Upper lobe of right lung (tissue), 1 donor: ENCODE results near the gene C19orf25. TPM values are rescaled to one million over a fixed set of nuclear protein-coding genes. Genes with fewer than 3 reads are reported as not detected.
A peak's percentile ranks its signal among the peaks of the same experiment; 100 is the strongest.

Experiments
- ATAC-seq: fragments of 200-7000 bp; cut with Tn5 transposase; one replicate; pipeline ENCODE4 v1.9.1; 2020; ENCODE audit warnings: mild to moderate bottlenecking, moderate library complexity
- DNase-seq: peaks from one replicate; pipeline ENCODE4 v3.0.0-alpha.2; 2020
- H3K27ac ChIP-seq: fragments of 200-600 bp; one replicate; pipeline ENCODE4 v1.8.0; 2022
- H3K27me3 ChIP-seq: fragments of 200-600 bp; one replicate; pipeline ENCODE4 v1.8.0; 2022; ENCODE audit warnings: mild to moderate bottlenecking
- H3K36me3 ChIP-seq: fragments of 200-600 bp; one replicate; pipeline ENCODE4 v1.8.0; 2022
- H3K4me1 ChIP-seq: fragments of 200-600 bp; one replicate; pipeline ENCODE4 v1.8.0; 2022
- H3K4me3 ChIP-seq: fragments of 200-600 bp; one replicate; pipeline ENCODE4 v1.8.0; 2022; ENCODE audit warnings: mild to moderate bottlenecking
- H3K9me3 ChIP-seq: fragments of 200-600 bp; one replicate; pipeline ENCODE4 v1.8.0; 2022
- intact Hi-C: fragments of 100-400 bp; cut with DNase I; formaldehyde crosslinking; loops from one replicate; pipeline ENCODE4 v1.11.0; 2022
- long read RNA-seq: library from polyadenylated mRNA; unstranded; transcript quantifications from one replicate; pipeline ENCODE4 v2.0.0, GENCODE V29; 2021
- total RNA-seq: library from RNA; stranded (reverse); fragmentation: NEBNext Ultra II Directional; extraction: Animal tissue kit (Norgen Biotek cat#: 25700); gene quantifications from one replicate; pipeline ENCODE4 v1.2.1, GENCODE V29; 2021
- TF ChIP-seq, protein P1 (sequence below): fragments of 200-600 bp; IDR thresholded peaks from one replicate; pipeline ENCODE4 v1.8.0; 2022; ENCODE audit warnings: antibody characterized with exemption
- donor health status: DM: no; HTN: yes; CAD: no; lungs with severe emphysema.

Gene C19orf25
- total RNA-seq: 26.3 TPM
- long read RNA-seq, transcript C19orf25-211 (1 exons, 2,314 nt): minor isoform, 5 of 65 reads
- long read RNA-seq, transcript C19orf25-203 (3 exons, 1,837 nt): major isoform, 33 of 65 reads
- long read RNA-seq, partial matches to known transcripts: 2 of 65 reads
- long read RNA-seq, other reads (novel, unspliced or antisense): 13 of 65 reads

DNA sequence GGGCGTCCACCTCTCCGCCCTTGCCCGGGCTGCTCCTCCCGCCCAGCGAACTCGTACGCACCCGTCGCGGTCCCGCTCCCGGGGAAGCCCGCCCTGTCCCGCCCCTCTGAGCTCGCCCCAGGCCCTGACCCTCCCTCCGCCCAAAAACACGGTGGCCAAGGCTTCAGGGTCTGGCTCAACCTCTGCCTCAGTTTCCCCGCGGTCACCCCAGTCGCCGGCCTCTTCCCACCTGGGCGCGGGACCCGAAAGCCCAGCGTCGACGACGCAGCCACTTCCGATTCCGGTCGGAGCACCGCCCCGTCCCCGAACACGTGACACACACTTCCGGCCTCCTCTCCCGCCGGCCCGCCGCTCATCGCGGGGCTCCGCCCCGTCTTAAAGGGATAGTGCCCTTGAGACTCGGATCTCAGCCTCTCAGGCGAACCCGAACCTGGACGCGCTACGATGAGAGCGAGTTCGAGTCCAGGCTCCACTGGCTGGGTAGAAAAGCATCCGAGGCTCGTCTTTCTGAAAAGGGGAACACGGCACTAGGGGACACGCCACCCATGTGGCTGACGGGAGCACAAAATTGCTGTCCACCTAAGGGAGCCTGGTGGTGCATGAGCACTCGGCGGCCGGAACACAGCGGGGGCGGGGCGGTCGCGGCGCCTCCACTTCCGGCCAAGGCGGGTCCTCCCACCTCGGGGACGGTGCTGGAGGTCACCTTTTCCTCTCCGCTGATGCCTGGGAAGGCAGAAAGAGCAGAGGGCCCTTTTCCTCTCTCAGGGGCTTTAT is at the start of gene C19orf25:
C19orf25 (minus strand) TSS at position 282 of the 774 bp plus-strand sequence. CDS start 312 bp downstream, outside the sequence.
- Histone ChIP-seq H3K4me3 (peak within 1 kb of the TSS; percentile 97), H3K36me3 (no peaks in the 10 kb centered on the region), H3K9me3 (no peaks in the 10 kb centered on the region), H3K27ac (peak within 1 kb of the TSS; percentile 80), H3K27me3 (no peaks in the 10 kb centered on the region), H3K4me1 (peaks cover 11% of the 10 kb centered on the region)
- DNase-seq: peak; percentile 98
- peak; percentile 96 for ATAC-seq
- intact Hi-C loops: no loop called here
- TF ChIP-seq, protein P1, sequence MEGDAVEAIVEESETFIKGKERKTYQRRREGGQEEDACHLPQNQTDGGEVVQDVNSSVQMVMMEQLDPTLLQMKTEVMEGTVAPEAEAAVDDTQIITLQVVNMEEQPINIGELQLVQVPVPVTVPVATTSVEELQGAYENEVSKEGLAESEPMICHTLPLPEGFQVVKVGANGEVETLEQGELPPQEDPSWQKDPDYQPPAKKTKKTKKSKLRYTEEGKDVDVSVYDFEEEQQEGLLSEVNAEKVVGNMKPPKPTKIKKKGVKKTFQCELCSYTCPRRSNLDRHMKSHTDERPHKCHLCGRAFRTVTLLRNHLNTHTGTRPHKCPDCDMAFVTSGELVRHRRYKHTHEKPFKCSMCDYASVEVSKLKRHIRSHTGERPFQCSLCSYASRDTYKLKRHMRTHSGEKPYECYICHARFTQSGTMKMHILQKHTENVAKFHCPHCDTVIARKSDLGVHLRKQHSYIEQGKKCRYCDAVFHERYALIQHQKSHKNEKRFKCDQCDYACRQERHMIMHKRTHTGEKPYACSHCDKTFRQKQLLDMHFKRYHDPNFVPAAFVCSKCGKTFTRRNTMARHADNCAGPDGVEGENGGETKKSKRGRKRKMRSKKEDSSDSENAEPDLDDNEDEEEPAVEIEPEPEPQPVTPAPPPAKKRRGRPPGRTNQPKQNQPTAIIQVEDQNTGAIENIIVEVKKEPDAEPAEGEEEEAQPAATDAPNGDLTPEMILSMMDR: no peak

DNA sequence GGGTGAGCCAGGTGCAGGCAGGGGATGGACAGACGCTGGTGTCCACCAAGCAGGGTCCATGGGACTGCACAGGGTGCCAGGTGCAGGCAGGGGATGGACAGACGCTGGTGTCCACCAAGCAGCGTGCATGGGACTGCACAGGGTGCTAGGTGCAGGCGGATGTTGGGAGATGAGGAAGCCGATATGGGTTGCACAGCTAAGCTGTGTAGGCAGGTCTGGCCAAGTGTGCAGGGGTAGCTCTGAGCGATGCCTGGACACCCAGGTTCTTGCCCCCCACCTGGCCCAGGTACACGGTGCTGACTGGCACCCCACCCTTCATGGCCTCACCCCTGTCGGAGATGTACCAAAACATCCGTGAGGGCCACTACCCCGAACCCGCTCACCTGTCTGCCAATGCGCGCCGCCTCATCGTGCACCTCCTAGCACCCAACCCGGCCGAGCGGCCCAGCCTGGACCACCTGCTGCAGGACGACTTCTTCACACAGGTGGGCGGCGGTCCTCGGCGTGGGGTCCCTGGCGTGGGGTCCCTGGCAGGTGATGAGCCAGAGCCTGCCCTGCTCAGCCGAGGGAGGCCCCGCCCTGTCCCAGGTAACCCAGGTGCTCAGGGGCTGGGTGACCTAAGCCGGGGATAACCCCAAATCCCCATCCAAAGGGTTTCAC is 48.8 kb upstream of the C19orf25 start:
- Histone ChIP-seq H3K36me3 (no peaks in the 10 kb centered on the region), H3K4me1 (no peaks in the 10 kb centered on the region), H3K27me3 (peaks cover 62% of the 10 kb centered on the region), H3K27ac (no peak overlapping the region), H3K4me3 (no peak overlapping the region), H3K9me3 (no peaks in the 10 kb centered on the region)
- intact Hi-C loops: no loop called here
- TF ChIP-seq, protein P1: no peak
- DNase-seq (no peak), ATAC-seq (no peak)

DNA sequence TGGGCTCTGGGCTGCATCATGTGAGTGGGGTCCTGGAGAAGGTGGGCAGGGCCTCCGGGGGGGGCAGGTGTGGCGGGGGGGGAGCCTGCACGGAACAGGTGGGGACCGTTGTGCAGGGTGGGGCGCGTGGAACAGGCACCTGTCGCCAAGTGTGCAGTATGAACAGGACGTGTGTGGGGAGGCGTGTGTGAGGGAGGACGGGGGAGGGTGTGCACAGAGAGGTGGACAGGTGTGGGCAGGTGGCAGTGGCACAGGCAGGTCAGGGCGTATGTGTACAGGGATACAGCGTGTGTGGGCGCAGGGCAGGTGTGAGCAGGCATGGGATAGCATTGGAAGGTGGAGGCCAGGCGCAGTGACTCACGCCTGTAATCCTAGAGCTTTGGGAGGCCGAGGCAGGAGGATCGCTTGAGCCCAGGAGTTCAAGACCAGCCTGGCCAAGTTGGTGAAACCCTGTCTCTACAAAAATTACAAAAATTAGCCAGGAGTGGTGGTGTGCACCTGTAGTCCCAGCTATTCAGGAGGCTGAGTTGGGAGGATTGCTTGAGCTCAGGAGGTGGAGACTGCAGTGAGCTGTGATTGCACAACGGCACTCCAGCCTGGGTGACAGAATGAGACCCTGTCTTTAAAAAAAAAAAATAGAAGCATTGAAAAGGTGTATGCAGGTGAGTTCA is 48.1 kb upstream of the C19orf25 start:
- peaks cover 64% of the 10 kb centered on the region for H3K27me3 ChIP-seq
- ATAC-seq: no peak

DNA sequence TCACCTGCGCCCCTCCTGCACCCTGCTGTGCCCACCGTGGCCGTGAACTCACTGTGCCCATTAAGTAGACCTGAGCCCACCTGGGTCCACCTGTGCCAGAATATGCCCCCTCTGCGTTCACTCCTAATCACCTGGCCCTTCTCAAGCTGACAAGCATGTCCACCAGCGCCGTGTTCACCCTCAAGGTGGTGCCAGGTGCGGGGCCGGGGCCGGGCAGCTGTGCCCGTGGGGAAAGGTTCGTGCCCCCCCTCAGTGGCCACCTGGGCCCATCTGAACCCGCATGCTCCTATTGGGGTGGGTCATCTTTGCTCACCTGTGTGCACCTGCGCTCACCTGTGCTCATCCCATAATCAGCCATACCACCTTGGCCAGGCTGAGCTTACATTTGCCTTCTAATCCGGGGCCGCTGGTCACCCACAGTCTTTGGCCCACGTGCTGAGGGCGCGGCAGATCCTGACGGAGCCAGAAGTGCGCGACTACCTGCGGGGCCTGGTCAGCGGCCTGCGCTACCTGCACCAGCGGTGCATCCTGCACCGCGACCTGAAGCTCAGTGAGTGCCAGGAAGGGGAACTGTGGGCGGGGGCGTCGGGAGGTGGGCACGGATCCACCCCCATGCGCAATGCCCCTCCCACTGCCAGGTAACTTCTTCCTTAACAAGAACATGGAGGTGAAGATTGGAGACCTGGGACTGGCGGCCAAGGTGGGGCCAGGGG is 47.2 kb upstream of the C19orf25 start:
- Histone ChIP-seq H3K36me3 (no peaks in the 10 kb centered on the region), H3K4me1 (no peaks in the 10 kb centered on the region), H3K4me3 (no peak overlapping the region), H3K27me3 (peaks cover 55% of the 10 kb centered on the region), H3K9me3 (no peaks in the 10 kb centered on the region), H3K27ac (no peak overlapping the region)
- DNase-seq (no peak), ATAC-seq (no peak)
- intact Hi-C loops: no loop called here
- TF ChIP-seq, protein P1: no peak

More for the DNA sequence above, 48.1 kb upstream of the C19orf25 start:
- H3K36me3 ChIP-seq: no peaks in the 10 kb centered on the region
- no peaks in the 10 kb centered on the region for H3K4me1 ChIP-seq
- no peaks in the 10 kb centered on the region for H3K9me3 ChIP-seq
- intact Hi-C loops: no loop called here
- H3K27ac ChIP-seq: no peak overlapping the region
- H3K4me3 ChIP-seq: no peak overlapping the region
- no peak for DNase-seq
- TF ChIP-seq, protein P1: no peak

DNA sequence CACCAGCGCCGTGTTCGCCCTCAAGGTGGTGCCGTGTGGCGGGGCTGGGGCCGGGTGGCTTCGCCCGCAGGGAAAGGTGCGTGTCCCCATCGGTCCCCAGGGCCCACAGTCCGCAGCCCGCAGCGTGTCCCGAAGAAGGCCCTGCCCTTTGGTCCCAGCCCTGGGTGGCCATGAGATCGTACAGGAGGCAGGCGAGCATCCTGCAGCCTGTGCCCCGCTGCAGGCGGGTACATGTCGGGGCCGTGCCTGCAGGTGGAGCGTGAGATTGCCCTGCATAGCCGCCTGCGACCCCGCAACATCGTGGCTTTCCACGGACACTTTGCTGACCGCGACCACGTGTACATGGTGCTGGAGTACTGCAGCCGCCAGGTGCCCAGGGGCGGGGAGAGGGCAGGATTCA is 46.3 kb upstream of the C19orf25 start:
- Histone ChIP-seq H3K27me3 (peaks cover 55% of the 10 kb centered on the region), H3K9me3 (no peaks in the 10 kb centered on the region), H3K4me3 (no peak overlapping the region), H3K27ac (no peak overlapping the region), H3K4me1 (no peaks in the 10 kb centered on the region), H3K36me3 (no peaks in the 10 kb centered on the region)
- TF ChIP-seq, protein P1: no peak
- intact Hi-C loops: no loop called here
- no peak for ATAC-seq
- DNase-seq: no peak
